GM19463 (cell line): ENCODE results near the gene VEGFD.

ENCODE experiments used
- ATAC-seq: cut with Tn5 transposase; IDR thresholded peaks from one replicate; pipeline ENCODE4 v1.9.1; 2021; ENCODE audit warnings: mild to moderate bottlenecking, moderate library complexity; ENCODE audit not compliant: unreplicated experiment

VEGFD gene

GRCh38 chrX:15384304-15384703 is at the start of gene VEGFD:
Gene VEGFD (minus strand): TSS chrX:15384413. CDS start chrX:15383946, 467 bp downstream.
- ATAC-seq = no peak

- no peak for ATAC-seq
These were observed 46.4 kb upstream of the VEGFD start for GRCh38 chrX:15430584-15430983.

DNA sequence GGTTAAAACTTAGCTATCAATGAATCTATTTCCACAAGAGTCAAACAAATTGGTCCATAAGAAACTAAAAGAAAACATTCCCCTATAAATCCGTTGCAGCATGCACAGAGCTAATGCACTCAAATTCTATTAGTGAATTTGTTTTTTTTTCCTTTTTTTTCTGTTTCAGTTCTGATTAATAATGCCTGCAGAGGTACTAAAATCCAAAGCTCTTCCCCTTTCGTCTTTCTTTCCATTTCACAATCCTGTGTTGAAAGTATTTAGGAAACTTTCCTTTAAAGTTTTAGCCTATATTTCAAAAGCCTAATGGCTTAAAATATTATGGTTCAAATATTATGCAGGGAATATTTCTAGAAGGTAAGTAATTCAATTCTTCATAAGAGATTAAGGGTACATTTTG is 45.9 kb upstream of the VEGFD start:
- ATAC-seq = no peak

GRCh38 chrX:15425024-15425423 is 40.8 kb upstream of the VEGFD start:
- ATAC-seq = no peak

GRCh38 chrX:15418707-15419181 is 34.5 kb upstream of the VEGFD start:
- no peak for ATAC-seq

- no peak for ATAC-seq
These were observed 34.0 kb upstream of the VEGFD start for GRCh38 chrX:15418041-15418706.

DNA sequence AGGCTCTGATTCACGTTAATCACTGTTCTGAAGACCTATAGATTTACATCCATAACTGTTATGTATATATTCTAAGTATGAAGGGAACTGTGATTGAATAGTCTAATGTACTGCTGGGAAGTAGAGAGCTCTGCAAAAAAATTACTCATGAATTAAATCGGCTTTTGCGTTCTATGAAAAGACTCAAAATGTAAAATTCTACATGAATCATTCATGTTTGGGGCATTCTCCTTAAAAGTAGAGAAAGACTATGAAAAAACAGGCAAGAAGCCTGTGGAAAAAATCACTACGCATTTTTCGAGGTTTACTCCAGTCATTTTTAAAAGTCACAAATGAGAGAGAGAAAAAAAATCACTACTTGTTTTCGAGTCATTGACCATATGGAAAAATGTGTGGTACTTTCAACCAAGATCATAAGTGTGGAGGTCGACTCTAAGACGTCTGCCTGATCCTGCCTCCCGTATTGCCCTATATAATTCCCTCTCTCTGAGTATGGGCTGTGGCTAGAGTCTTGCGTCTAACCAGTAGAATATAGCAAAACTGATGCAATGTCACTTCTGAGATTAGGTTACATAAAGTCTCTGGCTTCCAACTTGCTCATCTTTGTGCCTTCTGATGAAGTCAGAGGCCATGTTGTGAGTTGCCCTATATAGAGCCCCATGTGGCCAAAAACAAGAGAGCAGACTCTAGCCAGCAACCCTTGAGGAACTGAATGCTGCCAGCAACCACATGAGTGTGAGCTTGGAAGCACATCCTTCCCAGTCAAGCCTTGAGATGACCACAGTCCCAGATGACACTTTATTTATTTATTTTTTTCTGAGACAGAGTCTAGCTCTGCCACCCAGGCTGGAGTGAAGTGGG is 32.1 kb upstream of the VEGFD start:
- ATAC-seq = peak; percentile 51

- no peak for ATAC-seq
These were observed 28.9 kb upstream of the VEGFD start for GRCh38 chrX:15413101-15413500.

- no peak for ATAC-seq
These were observed 26.7 kb upstream of the VEGFD start for GRCh38 chrX:15410947-15411346.

DNA sequence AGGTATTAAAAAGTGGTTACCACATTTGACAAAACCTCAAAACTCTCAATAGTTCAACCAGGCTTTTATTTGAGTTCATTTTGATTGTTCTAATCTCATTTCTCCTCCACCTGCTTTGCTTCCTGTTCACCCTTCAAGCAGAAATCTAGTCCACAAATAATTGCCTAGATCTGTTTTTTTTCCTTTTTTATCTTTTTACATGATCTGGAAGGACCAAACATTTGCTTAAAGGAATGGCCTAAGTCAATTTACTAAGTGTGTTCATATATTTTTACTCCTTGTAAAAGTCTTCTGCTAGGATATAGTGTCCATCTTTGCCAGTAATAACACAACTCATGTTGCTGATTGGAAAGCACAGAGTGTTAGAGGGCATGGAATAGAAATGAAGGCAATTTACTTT is 26.2 kb upstream of the VEGFD start:
- no peak for ATAC-seq

DNA sequence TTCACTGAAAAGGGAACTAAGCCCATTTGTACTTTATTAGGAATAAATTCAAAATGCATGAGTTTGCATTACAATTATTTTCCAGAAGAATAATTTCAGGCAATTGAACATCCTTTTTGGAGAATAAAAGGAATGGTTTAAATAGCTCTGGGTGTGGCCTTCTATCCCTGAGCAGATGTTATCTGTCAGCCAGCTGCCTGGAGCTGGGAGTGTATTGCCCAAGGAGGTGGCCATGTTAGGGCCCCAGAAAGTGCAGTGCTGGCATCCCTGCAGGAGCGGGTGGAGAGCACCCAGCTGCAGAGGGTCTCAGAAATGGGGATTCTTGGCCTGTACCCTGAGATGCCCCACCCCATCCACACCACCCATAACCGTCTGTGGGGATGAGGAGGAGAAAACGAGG is 21.6 kb upstream of the VEGFD start:
- no peak for ATAC-seq

GRCh38 chrX:15404401-15405096 is 20.3 kb upstream of the VEGFD start:
- ATAC-seq = no peak

DNA sequence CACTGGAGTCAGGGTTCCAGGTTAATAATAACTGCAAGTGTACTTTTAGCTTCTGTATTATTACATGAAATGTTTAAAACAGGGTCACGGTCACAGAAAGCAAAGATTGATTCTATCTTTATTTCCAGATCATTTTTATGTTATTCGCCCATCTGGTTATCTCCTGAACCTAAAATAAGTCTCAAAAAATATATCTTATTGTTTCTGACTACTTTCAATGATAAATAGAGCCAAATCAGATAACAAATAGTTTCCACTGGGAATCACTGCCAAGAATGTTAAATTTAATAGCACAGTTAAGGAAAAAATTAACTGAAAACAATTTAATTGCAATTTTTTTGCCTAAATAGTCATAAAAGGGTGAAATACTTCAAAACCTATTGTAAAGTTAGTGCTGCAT is 17.2 kb upstream of the VEGFD start:
- ATAC-seq = no peak

DNA sequence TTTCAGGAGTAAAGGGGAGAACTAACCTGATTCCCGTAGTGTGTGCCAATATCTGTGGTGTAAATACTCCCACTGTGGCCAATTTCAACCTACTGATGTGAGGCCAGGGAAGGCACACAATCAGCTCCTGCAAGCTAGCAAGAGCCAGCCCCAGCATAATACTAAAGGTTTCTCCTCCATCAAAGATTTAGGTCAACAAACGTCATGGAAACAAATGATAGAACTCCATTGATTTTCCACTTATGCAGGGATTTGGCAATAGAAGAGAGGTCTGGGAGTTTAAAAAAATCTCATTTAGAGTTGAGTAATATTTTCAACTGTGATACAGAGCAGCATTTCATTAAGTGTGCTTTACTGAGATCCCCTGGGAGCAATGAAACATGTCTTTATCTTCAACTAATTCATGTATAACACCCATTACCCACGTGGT is 15.8 kb upstream of the VEGFD start:
- ATAC-seq = no peak

DNA sequence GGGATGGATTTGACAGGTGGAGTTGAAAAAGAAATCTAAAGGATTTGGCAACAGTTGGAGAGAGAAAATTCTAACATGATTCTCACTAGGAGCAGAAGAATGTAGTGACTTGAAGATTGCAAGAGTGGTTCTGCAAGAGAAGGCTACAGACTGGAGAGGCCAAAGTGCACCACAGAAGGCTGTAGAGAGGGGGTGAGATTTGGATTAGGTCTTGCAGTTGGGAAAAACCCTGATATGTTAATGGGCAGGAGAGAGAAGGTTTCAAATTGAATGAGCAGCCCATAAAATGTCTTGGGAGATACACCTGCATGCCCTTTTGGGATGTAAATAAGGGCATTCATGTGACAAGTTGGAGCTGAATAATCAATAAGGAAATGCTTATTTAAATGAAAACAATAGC is 14.7 kb upstream of the VEGFD start:
- ATAC-seq = peak; percentile 76

DNA sequence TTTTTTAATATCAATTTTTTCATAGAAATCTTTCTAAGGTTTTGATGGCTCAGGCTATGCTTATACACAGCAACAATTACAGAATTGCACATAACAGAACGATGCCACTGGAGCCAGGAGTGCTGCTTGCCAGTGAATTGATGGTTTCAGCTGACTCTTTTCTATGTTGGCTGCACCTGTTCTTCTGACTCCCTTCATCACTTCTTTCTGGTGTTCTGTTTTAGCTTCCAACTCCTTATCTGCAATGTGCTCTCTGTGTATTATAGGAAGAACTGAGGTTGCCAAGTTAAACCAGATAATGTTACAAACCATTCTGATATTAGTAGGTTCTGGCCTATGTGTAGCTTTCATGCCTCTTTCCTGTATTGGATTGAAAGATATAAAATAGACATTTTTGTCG is 11.6 kb upstream of the VEGFD start:
- ATAC-seq = no peak

DNA sequence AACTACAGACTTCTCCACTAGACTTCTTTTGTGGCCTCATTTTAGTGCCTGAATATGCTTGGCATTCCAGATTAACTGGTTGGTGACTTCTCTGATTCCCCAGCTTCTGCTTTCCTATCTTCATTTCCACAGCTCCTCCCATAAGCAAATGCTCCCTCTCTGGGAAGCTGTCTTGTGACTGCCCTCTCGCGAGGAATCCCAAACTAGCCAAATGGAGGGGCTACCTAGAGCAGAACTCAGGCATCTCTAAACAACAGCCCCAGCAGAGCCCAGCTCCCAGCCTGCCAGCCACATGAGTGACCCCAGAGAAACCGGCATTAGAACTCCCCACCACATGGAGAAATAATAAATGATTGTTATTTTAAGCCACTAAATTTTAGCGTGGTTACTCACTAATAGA is 7.6 kb upstream of the VEGFD start:
- ATAC-seq = no peak

DNA sequence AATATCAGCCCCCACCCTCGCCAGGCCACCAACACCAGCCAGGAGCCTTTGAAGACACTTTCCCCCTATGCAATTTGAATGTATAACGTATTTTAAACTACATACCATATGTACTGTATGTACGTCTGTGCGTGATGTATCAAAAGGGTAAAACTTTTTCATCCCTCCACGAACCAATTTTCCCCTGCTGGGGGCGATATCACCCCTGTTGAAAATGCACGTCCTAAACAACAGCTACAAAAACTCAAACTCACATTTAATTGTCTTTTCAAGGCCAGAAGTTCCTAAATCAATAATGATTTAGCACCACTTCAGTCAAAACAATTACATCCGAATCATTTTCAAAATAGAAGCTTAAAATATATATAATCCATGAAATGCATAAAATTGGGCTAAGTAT is 1.4 kb downstream of the VEGFD start:
- ATAC-seq = no peak

DNA sequence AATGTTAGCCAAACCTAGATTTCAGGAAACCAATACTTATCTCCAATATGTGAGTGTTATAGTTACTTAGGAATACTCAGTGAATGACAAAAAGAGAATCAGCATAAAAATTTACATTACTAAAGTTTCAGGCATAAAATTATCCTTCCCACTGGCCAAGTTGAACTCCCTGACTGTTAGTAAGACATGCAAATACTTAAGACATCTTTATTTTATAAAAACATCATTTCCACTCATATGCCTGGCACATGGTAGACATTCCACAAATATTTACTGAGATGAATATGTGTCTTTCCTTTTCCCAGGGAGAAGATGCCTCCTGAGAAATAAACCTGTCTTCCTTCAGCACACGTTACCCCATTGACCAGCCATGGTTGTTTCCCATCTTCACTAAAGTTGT is 7.3 kb downstream of the VEGFD start:
- ATAC-seq = no peak

DNA sequence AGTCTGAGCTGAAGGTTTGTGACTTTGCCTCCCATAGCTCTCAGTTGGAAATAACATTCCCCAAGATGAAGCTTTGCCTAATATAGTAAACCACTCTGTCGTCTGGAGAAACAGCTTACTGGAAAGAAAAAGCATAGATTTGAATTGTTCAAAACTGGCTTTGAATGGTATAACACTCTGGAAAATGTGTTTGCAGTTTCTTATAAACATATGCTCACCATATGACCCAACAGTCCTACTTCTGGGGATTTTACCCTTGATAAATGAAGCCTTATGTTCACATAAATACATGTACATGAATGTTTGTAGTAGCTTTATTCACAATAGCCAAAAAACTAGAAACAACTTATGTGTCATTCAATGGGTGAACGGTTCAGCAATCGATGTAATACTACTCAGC is 10.2 kb downstream of the VEGFD start:
- ATAC-seq = no peak

GRCh38 chrX:15366506-15367352 is 17.5 kb downstream of the VEGFD start:
- ATAC-seq = no peak
